Measurements from ENCODE around the gene SLC25A23. TPM values are rescaled to one million over a fixed set of nuclear protein-coding genes. Genes with fewer than 3 reads are reported as not detected.

The SLC25A23 gene
- total and polyA plus RNA-seq, 2 of the 4 experiments (the other 2 are of a cell fraction): 7.0 to 7.6 TPM

DNA sequence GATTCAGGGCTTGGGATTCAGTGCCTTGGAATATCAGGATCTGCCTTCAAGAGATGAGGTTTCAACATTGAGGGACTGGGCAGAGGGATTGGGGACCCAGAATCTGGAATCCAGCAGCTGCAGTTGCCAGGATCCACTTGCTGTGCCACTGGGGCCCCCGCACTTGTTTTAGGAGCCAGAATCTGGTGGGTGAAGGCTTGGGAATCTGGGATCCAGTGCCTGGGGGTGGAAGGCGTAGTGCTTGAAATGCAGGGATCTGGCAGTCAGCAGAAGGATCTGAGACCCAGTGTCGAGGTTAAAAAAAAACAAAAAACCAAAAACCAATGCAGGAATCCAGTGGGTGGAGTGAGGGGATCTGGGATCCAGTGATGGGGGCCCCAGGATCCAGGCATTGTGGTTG lies 18.7 kb downstream of the SLC25A23 start:
- Histone ChIP-seq H4K5ac (ENCODE audit: low read depth, low read length) (no peak overlapping the region), H4K8ac (ENCODE audit: low read depth in 2 of 2, low read length in 2 of 2) (no peak overlapping the region), H2AK9ac (replicated peaks; ENCODE audit: low read depth, low read length, poor library complexity) (no peak overlapping the region), H3K4ac (ENCODE audit: low read depth, low read length) (no peak overlapping the region), H3K9me1 (ENCODE audit: insufficient read depth, low read length) (no peaks in the 10 kb centered on the region), H3K23ac (ENCODE audit: low read depth, low read length) (no peak overlapping the region), H2BK15ac (ENCODE audit: low read depth, low read length) (no peak overlapping the region), H3K79me1 (ENCODE audit: low read depth in 1 of 2, low read length in 2 of 2) (no peaks in the 10 kb centered on the region), H2AFZ (replicated peaks; ENCODE audit: low read length, poor library complexity) (no peak overlapping the region), H3K27me3 (ENCODE audit: control insufficient read depth, insufficient read depth, low read length) (no peaks in the 10 kb centered on the region), H3K36me3 (ENCODE audit: control insufficient read depth, insufficient read depth, low read length) (no peaks in the 10 kb centered on the region), H3K4me1 (ENCODE audit: control insufficient read depth, insufficient read depth, low read length) (no peaks in the 10 kb centered on the region), H3K18ac (ENCODE audit: low read depth, low read length) (no peak overlapping the region), H3K9me3 (ENCODE audit: control insufficient read depth, insufficient read depth, low read length) (no peaks in the 10 kb centered on the region; the same call in 1 of the 2 replicates), H3K9ac (ENCODE audit: low read depth, low read length) (no peak overlapping the region), H4K20me1 (ENCODE audit: insufficient read depth, low read length) (no peaks in the 10 kb centered on the region), H2BK5ac (ENCODE audit: low read depth, low read length, poor library complexity, severe bottlenecking) (no peak overlapping the region), H2AK5ac (ENCODE audit: low read depth, low read length) (no peak overlapping the region), H3K4me3 (ENCODE audit: insufficient read depth, low read depth, low read length) (no peak overlapping the region), H3K56ac (ENCODE audit: extremely low read depth, insufficient read depth, low read length) (no peak overlapping the region), H3K14ac (replicated peaks; ENCODE audit: low read depth, low read length) (no peak overlapping the region), H3K4me2 (ENCODE audit: low read depth, low read length) (no peak overlapping the region), H2BK120ac (ENCODE audit: low read depth, low read length) (no peak overlapping the region), H2BK20ac (ENCODE audit: low read depth, low read length) (no peak overlapping the region), H3K27ac (ENCODE audit: insufficient read depth, low read length) (no peak overlapping the region), H4K91ac (ENCODE audit: insufficient read depth, low read depth, low read length) (no peak overlapping the region)
- CTCF ChIA-PET: no interaction called here
- ATAC-seq (ENCODE audit: low read depth) (no peak), DNase-seq (no peak)
- no TSS peak for BruUV-seq (replicated peaks)
- WGBS, 2 experiments (ENCODE audit: extremely low coverage in 2 of 2, insufficient read length in 1 of 2): 83% methylated on average over 1 of the region's 3 CpGs; no CpG with 5 or more reads in 1 of the 2 experiments
- POLR2A ChIA-PET (ENCODE audit: unreplicated experiment): no interaction called here
- TF ChIP-seq NFE2L2 (IDR thresholded peaks at IDR 0.05; ENCODE audit: low read depth, low read length) (no peak), MAZ (IDR thresholded peaks at IDR 0.05; ENCODE audit: borderline replicate concordance, low read depth, low read length) (no peak), CHD1 (IDR thresholded peaks at IDR 0.05; ENCODE audit: low read depth, low read length) (no peak), RFX5 (IDR thresholded peaks at IDR 0.05; ENCODE audit: low read depth, low read length) (no peak), RCOR1 (IDR thresholded peaks at IDR 0.05; ENCODE audit: insufficient replicate concordance, low read length) (no peak), USF2 (IDR thresholded peaks at IDR 0.05; ENCODE audit: low read depth, low read length) (no peak), SMC3 (IDR thresholded peaks at IDR 0.05; ENCODE audit: low read depth, low read length) (no peak), CEBPB (IDR thresholded peaks at IDR 0.05; ENCODE audit: low read depth, low read length) (no peak), FOS (IDR thresholded peaks at IDR 0.05; ENCODE audit: low read depth, low read length) (no peak)
- TF ChIP-seq, protein P1, sequence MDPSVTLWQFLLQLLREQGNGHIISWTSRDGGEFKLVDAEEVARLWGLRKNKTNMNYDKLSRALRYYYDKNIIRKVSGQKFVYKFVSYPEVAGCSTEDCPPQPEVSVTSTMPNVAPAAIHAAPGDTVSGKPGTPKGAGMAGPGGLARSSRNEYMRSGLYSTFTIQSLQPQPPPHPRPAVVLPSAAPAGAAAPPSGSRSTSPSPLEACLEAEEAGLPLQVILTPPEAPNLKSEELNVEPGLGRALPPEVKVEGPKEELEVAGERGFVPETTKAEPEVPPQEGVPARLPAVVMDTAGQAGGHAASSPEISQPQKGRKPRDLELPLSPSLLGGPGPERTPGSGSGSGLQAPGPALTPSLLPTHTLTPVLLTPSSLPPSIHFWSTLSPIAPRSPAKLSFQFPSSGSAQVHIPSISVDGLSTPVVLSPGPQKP (IDR thresholded peaks at IDR 0.05; ENCODE audit: borderline replicate concordance, low read depth, low read length): no peak
- in situ Hi-C loops (cut with MboI; ENCODE audit: low sequenced_read_pairs): no loop called here
- dilution Hi-C loops (cut with HindIII; ENCODE audit: low sequenced_read_pairs, unreplicated experiment): no loop called here
- intact Hi-C loops (cut with micrococcal nuclease): no loop called here
